Lower leg skin (tissue), 4 donors: Measurements from ENCODE around the gene BAMBI. TPM values are rescaled to one million over a fixed set of nuclear protein-coding genes. Genes with fewer than 3 reads are reported as not detected.

Experiments used
- DNase-seq, 2 donors: peaks; one replicate each; pipeline ENCODE4 v3.0.0-alpha.2; 2019; ENCODE audit warnings: low spot score in 2 of 2
- H3K4me3 ChIP-seq: fragments of 200-600 bp; sonication (generic); 2 replicates; pipeline ENCODE4 v1.5.1; 2017; ENCODE audit warnings: mild to moderate bottlenecking, low read depth; ENCODE audit not compliant: poor library complexity, severe bottlenecking
- CTCF ChIP-seq, 3 donors: fragments of 450-650 bp; IDR thresholded peaks; one replicate each; pipeline ENCODE4 v1.5.1; 2016; ENCODE audit warnings: antibody characterized with exemption in 3 of 3, mild to moderate bottlenecking in 3 of 3, moderate library complexity in 2 of 3
- POLR2A ChIP-seq, 2 donors: fragments of 450-650 bp; IDR thresholded peaks; one replicate each; pipeline ENCODE4 v1.6.1; 2016 to 2017; ENCODE audit warnings: antibody characterized with exemption in 2 of 2, mild to moderate bottlenecking in 1 of 2, moderate library complexity in 1 of 2
- WGBS, 2 donors: methylation state at CpG; one replicate each; pipeline ENCODE4 v1.1.5; 2018; 5-methylcytosine and 5-hydroxymethylcytosine counted together
- intact Hi-C: fragments of 100-400 bp; cut with DNase I; formaldehyde crosslinking; loops from one replicate; pipeline ENCODE4 v1.15.0; 2023; ENCODE audit warnings: low total_unique reads
- total RNA-seq, 4 donors: library from RNA; depleted of rRNA; stranded (reverse); fragments of >200 nt; gene quantifications; one replicate each; pipeline ENCODE4 v1.1.0, GENCODE V29; 2016

Gene BAMBI
- total RNA-seq, 4 donors from 2014 or later, result 4.0 to 14.8 (median 11.1) TPM

GRCh38 chr10:28709001-28709710 lies 31.8 kb downstream of the BAMBI start:
- TF ChIP-seq CTCF (IDR thresholded peaks at IDR 0.05), result no peak
- no peak for TF ChIP-seq POLR2A (IDR thresholded peaks at IDR 0.05)
- intact Hi-C loops, result no loop called here
- DNase-seq, result no peak
- no peak overlapping the region for H3K4me3 ChIP-seq
- 51 to 60% methylated on average over 9 of the region's 9 CpGs for WGBS, 2 donors

DNA sequence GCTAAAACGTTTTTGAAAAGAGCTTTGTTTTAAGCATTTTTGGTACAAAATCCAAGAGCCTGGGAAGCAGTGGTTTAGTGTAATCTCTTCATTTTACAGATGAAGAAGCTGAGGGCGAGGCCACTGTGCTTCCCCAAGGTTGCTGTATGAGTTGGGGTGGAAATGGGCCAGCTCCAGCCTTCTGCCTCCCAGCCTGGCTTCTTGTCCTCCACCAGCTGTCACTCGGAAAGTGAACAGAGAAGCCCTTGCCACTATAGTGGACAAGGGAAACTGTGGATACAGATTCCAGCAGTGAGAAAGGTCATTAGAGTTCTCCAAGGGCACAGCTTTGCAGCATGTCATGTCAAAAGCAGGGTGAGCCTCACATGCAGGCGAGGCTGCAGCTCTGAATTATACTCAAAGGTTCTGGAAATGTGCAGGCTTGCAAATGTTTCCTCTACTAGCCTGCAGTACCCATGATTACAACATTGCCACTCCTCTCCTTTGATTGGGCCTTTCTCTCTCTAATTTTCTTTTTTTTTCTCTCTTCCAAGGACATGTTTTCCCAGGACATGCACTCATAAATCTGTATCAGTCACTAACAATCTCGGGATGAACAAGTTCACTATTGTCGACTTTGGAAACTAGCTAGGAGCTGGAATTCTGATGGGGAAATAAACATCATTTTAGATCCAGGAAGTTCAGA lies 33.0 kb downstream of the BAMBI start:
- no peak for TF ChIP-seq POLR2A (IDR thresholded peaks at IDR 0.05)
- no peak for TF ChIP-seq CTCF (IDR thresholded peaks at IDR 0.05)
- H3K4me3 ChIP-seq, result no peak overlapping the region
- 52 to 67% methylated on average over 6 of the region's 6 CpGs for WGBS, 2 donors
- peak in 1 of 2 donors; percentile 9 for DNase-seq
- intact Hi-C loops, result no loop called here

DNA sequence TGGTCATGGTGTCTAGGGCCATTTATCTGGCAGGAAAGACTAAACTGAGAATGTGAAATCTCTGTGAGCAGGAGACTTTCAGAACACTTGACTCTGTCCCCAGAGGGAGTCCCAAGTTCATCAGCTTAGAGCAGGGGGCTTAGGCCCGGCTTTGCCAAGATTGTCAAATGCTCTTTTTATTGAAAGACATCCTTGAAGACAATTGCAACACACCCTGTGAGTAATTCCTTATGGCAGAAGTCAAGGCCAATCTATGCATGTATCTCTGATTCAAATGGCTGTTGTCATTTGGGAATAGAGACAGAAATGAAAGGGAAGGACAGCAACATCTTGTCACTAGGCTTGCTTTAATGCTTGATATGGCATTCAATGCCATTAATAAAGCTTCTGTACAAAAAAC lies 33.7 kb downstream of the BAMBI start:
- WGBS, 2 donors, result 87 to 95% methylated on average over 1 of the region's 1 CpG
- intact Hi-C loops, result no loop called here
- TF ChIP-seq CTCF (IDR thresholded peaks at IDR 0.05) (no peak), POLR2A (IDR thresholded peaks at IDR 0.05) (no peak)
- DNase-seq, result peak in 1 of 2 donors; percentile 45
- no peak overlapping the region for H3K4me3 ChIP-seq

- intact Hi-C loops, result no loop called here
- peak in 1 of 2 donors; percentile 7 for DNase-seq
- TF ChIP-seq CTCF (IDR thresholded peaks at IDR 0.05) (no peak), POLR2A (IDR thresholded peaks at IDR 0.05) (no peak)
- no peak overlapping the region for H3K4me3 ChIP-seq
- 90 to 92% methylated on average over 3 of the region's 3 CpGs for WGBS, 2 donors
Measured at GRCh38 chr10:28711776-28712175, 34.5 kb downstream of the BAMBI start.

GRCh38 chr10:28713626-28714352 lies 36.5 kb downstream of the BAMBI start:
- H3K4me3 ChIP-seq, result no peak overlapping the region
- no peak for TF ChIP-seq POLR2A (IDR thresholded peaks at IDR 0.05)
- TF ChIP-seq CTCF (IDR thresholded peaks at IDR 0.05), result no peak
- intact Hi-C loops, result no loop called here
- no peak for DNase-seq
- 69 to 75% methylated on average over 10 of the region's 10 CpGs for WGBS, 2 donors
